ENCODE data around the gene MBLAC1. TPM values are rescaled to one million over a fixed set of nuclear protein-coding genes. Genes with fewer than 3 reads are reported as not detected.

The MBLAC1 gene
- total and polyA plus RNA-seq, 9 of the 15 experiments (the other 6 are each of a cell fraction or from before 2014, with no cell fraction given), result 0.03 to 3.1 (median 0.52) TPM

DNA sequence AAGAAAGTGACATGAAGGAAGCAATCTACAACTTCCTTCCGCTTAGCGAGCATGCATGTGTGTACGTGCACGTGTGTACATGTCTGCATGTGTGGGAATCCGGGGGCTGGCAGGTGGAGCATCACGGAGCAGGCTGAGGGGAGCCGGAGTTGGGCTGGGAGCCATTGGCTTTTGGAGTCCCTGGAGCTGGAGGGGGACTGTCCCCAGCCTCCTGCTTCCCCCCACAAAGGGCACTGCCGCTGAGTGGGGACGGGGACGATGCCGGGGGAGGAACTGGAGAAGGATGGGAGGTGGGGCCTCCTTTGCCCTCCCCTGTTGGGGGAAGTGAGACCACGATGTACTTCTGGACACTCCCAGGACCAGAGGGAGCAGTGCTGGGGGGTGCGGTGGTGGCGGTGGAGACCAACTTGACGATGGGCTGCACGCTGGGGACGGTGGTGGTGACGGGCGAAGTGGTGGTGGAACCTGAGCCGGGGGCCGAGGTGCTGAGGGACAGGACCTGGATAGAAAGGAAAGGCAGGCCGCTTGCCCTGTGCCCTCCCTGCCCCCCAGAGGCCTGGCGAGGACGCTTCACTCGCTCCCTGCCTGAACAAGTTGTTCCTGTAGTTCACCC lies 19.5 kb upstream of the MBLAC1 start:
- BruUV-seq (replicated peaks), result TSS peak; percentile 88
- POLR2A ChIA-PET, result no interaction called here

DNA sequence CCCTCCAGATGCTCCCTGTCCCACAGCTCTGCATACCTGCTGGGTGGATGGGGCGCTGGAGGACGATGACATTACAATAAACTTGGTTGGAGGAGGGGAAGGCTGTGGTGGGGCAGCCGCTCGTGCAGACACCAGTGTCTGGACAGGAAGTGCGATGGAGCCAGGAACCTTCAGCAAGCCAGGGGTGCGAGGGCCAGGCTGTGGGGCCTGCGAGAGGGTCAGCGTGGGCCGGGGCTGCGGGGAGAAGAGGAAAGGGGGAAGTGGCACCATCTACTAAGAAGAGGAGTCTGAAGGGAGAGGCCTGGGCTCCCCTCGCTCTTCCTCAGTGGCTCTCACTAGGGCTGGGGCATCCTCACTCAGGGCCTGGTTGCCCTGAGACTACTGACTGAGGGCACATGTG lies 18.9 kb upstream of the MBLAC1 start:
- CTCF ChIA-PET (ENCODE audit: low intra/inter-chr PET ratio), result no interaction called here
- 84% methylated on average over 11 of the region's 11 CpGs for WGBS (ENCODE audit: insufficient coverage, low coverage, missing lambda C conversion rate)
- Histone ChIP-seq H3K9me3 (replicated peaks; ENCODE audit: control insufficient read depth, insufficient read depth, low read depth, low read length) (no peaks in the 10 kb centered on the region), H2AFZ (ENCODE audit: low read depth, low read length) (no peak overlapping the region), H3K27me3 (ENCODE audit: control insufficient read depth in 2 of 2, insufficient read depth in 2 of 2, low read length in 2 of 2) (no peaks in the 10 kb centered on the region), H3K4me2 (ENCODE audit: insufficient read depth, low read length) (no peak overlapping the region), H3K9me1 (ENCODE audit: control insufficient read depth, insufficient read depth, low read length) (peaks cover 3% of the 10 kb centered on the region), H3K36me3 (ENCODE audit: control insufficient read depth, insufficient read depth, low read length) (peaks cover 83% of the 10 kb centered on the region; the same call in 2 of the 3 replicates), H3K9ac (ENCODE audit: insufficient read depth in 1 of 2, low read depth in 2 of 2, low read length in 2 of 2) (peak overlapping the region in 1 of 2 experiments; percentile 65; a peak in 1 of 4 replicates), H3K4me1 (replicated peaks in 1 of 2; ENCODE audit: control insufficient read depth in 2 of 2, insufficient read depth in 2 of 2, low read length in 2 of 2) (peaks cover 2 to 40% of the 10 kb centered on the region in 2 experiments; a peak in 4 of 5 replicates), H3K27ac (ENCODE audit: extremely low read depth, low read depth, low read length) (no peak overlapping the region), H3K4me3 (no peak overlapping the region), H3K79me2 (ENCODE audit: control insufficient read depth, insufficient read depth, low read length) (no peaks in the 10 kb centered on the region), H4K20me1 (replicated peaks; ENCODE audit: control insufficient read depth, insufficient read depth, low read length) (no peaks in the 10 kb centered on the region)
- DNase-seq (ENCODE audit: extremely low read depth in 1 of 4, low spot score in 3 of 4) (no peak), FAIRE-seq (no peak), ATAC-seq (no peak)
- BruUV-seq (replicated peaks), result no TSS peak
- intact Hi-C loops (cut with micrococcal nuclease) (no loop called here), in situ Hi-C loops (cut with MboI) (no loop called here)
- POLR2A ChIA-PET, result no interaction called here
- TF ChIP-seq HNRNPUL1 (IDR thresholded peaks at IDR 0.05; ENCODE audit: low read length), result no peak
- no peak for TF ChIP-seq HDAC2 (IDR thresholded peaks at IDR 0.05)
- peak; percentile 62; the same call in 1 of the 2 replicates for TF ChIP-seq POLR2G (IDR thresholded peaks at IDR 0.05; ENCODE audit: low read depth, low read length)

More for the DNA sequence above, 19.5 kb upstream of the MBLAC1 start:
- H3K9me3 ChIP-seq (replicated peaks; ENCODE audit: control insufficient read depth, insufficient read depth, low read depth, low read length), result no peaks in the 10 kb centered on the region
- no peaks in the 10 kb centered on the region for H3K27me3 ChIP-seq (ENCODE audit: control insufficient read depth in 2 of 2, insufficient read depth in 2 of 2, low read length in 2 of 2)
- 90% methylated on average over 25 of the region's 25 CpGs for WGBS (ENCODE audit: insufficient coverage, low coverage, missing lambda C conversion rate)
- H3K9ac ChIP-seq (ENCODE audit: insufficient read depth in 1 of 2, low read depth in 2 of 2, low read length in 2 of 2), result peak overlapping the region in 1 of 2 experiments; percentile 65; a peak in 1 of 4 replicates
- CTCF ChIA-PET (ENCODE audit: low intra/inter-chr PET ratio), result no interaction called here
- in situ Hi-C loops (cut with MboI) (no loop called here), intact Hi-C loops (cut with micrococcal nuclease) (no loop called here)
- peaks cover 6% of the 10 kb centered on the region; the same call in 2 of the 3 replicates for H3K79me2 ChIP-seq (ENCODE audit: control insufficient read depth, insufficient read depth, low read length)
- no peak overlapping the region for H3K4me2 ChIP-seq (ENCODE audit: insufficient read depth, low read length)
- no peak overlapping the region for H2AFZ ChIP-seq (ENCODE audit: low read depth, low read length)
- peaks cover 77% of the 10 kb centered on the region; the same call in 2 of the 3 replicates for H3K36me3 ChIP-seq (ENCODE audit: control insufficient read depth, insufficient read depth, low read length)
- TF ChIP-seq POLR2G (IDR thresholded peaks at IDR 0.05; ENCODE audit: low read depth, low read length) (peak; percentile 51), DACH1 (IDR thresholded peaks at IDR 0.05; ENCODE audit: partially characterized antibody) (no peak), RFX5 (IDR thresholded peaks at IDR 0.05; ENCODE audit: low read depth, low read length) (no peak)
- peaks cover 7 to 46% of the 10 kb centered on the region in 2 experiments; a peak in 4 of 5 replicates for H3K4me1 ChIP-seq (replicated peaks in 1 of 2; ENCODE audit: control insufficient read depth in 2 of 2, insufficient read depth in 2 of 2, low read length in 2 of 2)
- peaks cover 3% of the 10 kb centered on the region for H3K9me1 ChIP-seq (ENCODE audit: control insufficient read depth, insufficient read depth, low read length)
- FAIRE-seq, result no peak
- H3K4me3 ChIP-seq, result no peak overlapping the region
- DNase-seq (ENCODE audit: extremely low read depth in 1 of 4, low spot score in 3 of 4), result peak in 1 of 4 experiments; percentile 11
- no peaks in the 10 kb centered on the region for H4K20me1 ChIP-seq (replicated peaks; ENCODE audit: control insufficient read depth, insufficient read depth, low read length)
- H3K27ac ChIP-seq (ENCODE audit: extremely low read depth, low read depth, low read length), result no peak overlapping the region
- ATAC-seq, result no peak
